GM13977 (cell line): ENCODE results near the gene POP4.

Experiments
- DNase-seq: peaks from one replicate; pipeline ENCODE4 v3.0.0; 2012; ENCODE audit warnings: low spot score
- CTCF ChIP-seq: IDR thresholded peaks from 2 replicates; pipeline ENCODE4 v1.5.1; 2012; ENCODE audit warnings: mild to moderate bottlenecking, control low read depth; ENCODE audit not compliant: insufficient read depth; ENCODE audit errors: extremely low read depth, missing control alignments
- in situ Hi-C: fragments of 300-500 bp; cut with MboI; formaldehyde crosslinking; loops from one replicate; pipeline ENCODE4 v1.12.0; 2022; ENCODE audit warnings: low sequenced_read_pairs, low pct_unique_long_range_greater_than_20kb, mixed read lengths, inconsistent platforms; ENCODE audit not compliant: unreplicated experiment

The POP4 gene

GRCh38 chr19:29640231-29640630 lies 34.1 kb downstream of the POP4 start:
- TF ChIP-seq CTCF: no peak
- in situ Hi-C loops: no loop called here
- DNase-seq: no peak

DNA sequence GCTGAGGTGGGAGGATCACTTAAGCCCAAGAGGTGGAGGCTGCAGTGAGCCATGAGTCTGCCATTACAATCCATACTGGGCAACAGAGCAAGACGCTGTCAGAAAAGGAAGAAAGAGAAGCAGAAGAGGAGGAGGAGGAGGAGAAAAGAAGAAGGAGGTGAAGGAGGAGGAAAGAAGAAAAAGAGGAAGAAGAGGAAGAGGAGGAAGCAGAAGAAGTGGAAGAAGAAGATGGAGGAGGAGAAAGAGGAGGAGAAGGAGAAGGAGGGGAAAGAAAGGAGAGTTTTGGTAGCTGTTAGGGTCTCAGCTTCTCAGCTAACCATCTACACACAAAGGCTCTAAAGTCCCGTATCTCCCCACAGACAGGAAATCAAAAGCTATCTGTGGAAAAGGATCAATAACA lies 35.5 kb downstream of the POP4 start:
- in situ Hi-C loops: no loop called here
- no peak for DNase-seq
- TF ChIP-seq CTCF: no peak

DNA sequence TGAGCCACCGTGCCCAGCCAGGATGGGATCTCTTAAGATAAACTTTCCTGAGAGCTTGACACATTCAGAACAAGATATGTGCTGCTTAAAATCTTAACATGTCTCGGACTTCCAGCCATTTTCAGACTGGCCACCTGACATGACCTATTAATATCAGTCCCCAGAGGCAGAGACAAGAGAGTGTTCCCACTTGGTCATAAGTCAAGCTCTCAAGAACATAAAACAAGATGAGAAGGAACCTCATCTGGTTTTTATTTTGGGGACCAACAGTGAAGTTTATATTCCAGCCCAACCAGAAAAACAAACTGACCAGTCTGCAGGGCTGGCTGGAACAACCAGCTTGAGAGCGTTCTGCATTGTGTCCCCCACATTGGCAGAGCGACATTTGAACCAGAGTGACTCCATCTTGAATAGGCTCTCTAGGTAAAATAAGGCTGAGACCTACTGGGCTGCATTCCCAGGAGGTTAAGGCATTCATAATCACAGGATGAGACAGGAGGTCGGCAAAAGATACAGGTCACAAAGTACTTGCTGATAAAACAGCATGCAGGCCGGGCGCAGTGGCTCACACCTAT lies 37.4 kb downstream of the POP4 start:
- in situ Hi-C loops: no loop called here
- no peak for DNase-seq
- no peak for TF ChIP-seq CTCF

DNA sequence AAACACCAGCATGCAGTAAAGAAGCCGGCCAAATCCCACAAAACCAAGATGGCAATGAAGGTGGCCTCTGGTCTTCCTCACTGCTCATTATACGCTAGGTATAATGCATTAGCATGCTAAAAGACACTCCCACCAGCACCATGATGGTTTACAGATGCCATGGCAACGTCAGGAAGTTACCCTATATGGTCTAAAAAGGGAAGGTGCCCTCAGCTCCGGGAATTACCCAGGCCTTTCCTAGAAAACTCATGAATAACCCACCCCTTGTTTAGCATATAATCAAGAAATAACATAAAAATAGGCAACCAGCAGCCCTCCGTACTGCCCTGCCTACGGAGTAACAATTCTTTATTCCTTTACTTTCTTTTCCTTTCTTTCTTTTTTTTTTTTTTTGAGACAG lies 38.1 kb downstream of the POP4 start:
- TF ChIP-seq CTCF: no peak
- in situ Hi-C loops: no loop called here

DNA sequence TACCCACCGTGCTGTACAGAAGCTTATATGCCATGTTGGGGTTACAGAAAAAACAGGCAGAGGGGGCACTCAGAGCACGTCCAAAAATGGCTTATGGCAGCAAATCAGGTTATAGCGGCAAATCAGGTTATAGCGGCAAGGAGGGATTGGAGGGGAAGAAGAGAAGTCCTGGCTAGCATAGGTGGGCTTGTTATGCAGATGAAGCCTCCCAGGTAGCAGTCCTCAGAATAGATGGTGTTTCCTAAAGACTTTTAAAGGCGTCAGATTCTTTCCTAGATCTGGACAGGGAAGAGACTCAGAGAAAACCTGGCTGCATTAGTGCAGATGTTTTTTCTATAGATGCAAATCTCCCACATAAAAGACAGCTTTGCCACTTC lies 39.4 kb downstream of the POP4 start:
- in situ Hi-C loops: no loop called here
- no peak for TF ChIP-seq CTCF
- DNase-seq: no peak

More for the DNA sequence above, 38.1 kb downstream of the POP4 start:
- no peak for DNase-seq

DNA sequence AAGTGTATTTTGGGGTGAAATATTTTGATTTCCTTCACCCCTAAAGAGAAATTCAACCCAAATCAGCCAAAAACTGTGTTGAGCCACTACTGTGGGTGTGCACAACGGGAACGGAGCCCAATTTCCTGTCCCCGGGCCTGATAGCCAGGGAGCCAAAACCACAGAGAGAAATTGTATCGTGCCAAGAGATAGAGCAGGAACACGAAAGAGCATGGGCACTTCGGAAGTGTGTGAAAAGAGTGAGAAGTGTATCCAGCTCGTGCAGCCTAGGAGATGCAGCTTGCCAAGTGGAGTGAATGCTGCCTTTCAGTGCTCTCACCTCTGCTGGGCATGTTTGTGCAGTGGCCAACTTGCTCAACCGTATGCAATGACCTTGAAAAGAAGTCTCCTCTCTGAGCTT lies 39.8 kb downstream of the POP4 start:
- DNase-seq: no peak
- in situ Hi-C loops: no loop called here
- TF ChIP-seq CTCF: no peak
